WTC11 (cell line): ENCODE measurements around the gene TP53I3. TPM values are rescaled to one million over a fixed set of nuclear protein-coding genes. Genes with fewer than 3 reads are reported as not detected.
A peak's percentile ranks its signal among the peaks of the same experiment; 100 is the strongest.

ENCODE experiments used
- ATAC-seq: fragments of 200-7000 bp; cut with Tn5 transposase; 2 replicates; pipeline ENCODE4 v1.10.0; 2021; ENCODE audit warnings: mild to moderate bottlenecking, moderate library complexity
- Bru-seq: library from RNA; stranded (reverse); fragments of 400-500 nt; gene quantifications from one replicate; lab custom pipeline; 2021; lab: Mats Ljungman, UMichigan
- CTCF ChIA-PET: fragments of 300-600 bp; sonication (Branson Sonifier 250); formaldehyde crosslinking; loops from one replicate; lab custom pipeline; 2021; ENCODE audit warnings: antibody characterized with exemption; lab: Charles Lee
- POLR2A ChIA-PET: fragments of 350-600 bp; sonication (Branson Sonifier 250); formaldehyde crosslinking; loops from one replicate; lab custom pipeline; 2021; ENCODE audit warnings: antibody characterized with exemption; lab: Charles Lee
- DNase-seq: peaks from one replicate; pipeline ENCODE4 v3.0.0; 2021; ENCODE audit warnings: low spot score
- H3K27ac Mint-ChIP-seq: 2 replicates; pipeline ENCODE4 v1.8.0; 2021; ENCODE audit warnings: mixed read lengths
- H3K27me3 Mint-ChIP-seq: 2 replicates; pipeline ENCODE4 v1.8.0; 2021; ENCODE audit warnings: low read depth, mild to moderate bottlenecking, moderate library complexity, mixed read lengths
- H3K36me3 Mint-ChIP-seq: 2 replicates; pipeline ENCODE4 v1.8.0; 2021; ENCODE audit warnings: mixed read lengths
- H3K4me1 Mint-ChIP-seq: 2 replicates; pipeline ENCODE4 v1.8.0; 2022; ENCODE audit warnings: mixed read lengths
- H3K4me3 Mint-ChIP-seq: 2 replicates; pipeline ENCODE4 v1.8.0; 2021; ENCODE audit warnings: mild to moderate bottlenecking, moderate library complexity, mixed read lengths
- H3K9me3 Mint-ChIP-seq: 2 replicates; pipeline ENCODE4 v1.8.0; 2021; ENCODE audit warnings: mixed read lengths
- FOXP1 ChIP-seq: sonication (generic); formaldehyde crosslinking; IDR thresholded peaks from 2 replicates; pipeline ENCODE4 v1.8.0; 2022; ENCODE audit warnings: missing genetic modification reagents, mild to moderate bottlenecking, moderate library complexity, borderline replicate concordance
- GABPB1 ChIP-seq: sonication (generic); formaldehyde crosslinking; IDR thresholded peaks from 2 replicates; pipeline ENCODE4 v1.8.1; 2023; ENCODE audit warnings: mild to moderate bottlenecking, missing genetic modification reagents
- NFE2L1 ChIP-seq: sonication (generic); formaldehyde crosslinking; IDR thresholded peaks from 2 replicates; pipeline ENCODE4 v1.8.1; 2023; ENCODE audit warnings: missing genetic modification reagents
- OVOL2 ChIP-seq: fragments of 250-450 bp; sonication (Bioruptor Pico); IDR thresholded peaks from 2 replicates; pipeline ENCODE4 v1.9.0; 2021; ENCODE audit warnings: mild to moderate bottlenecking, borderline replicate concordance
- SOX15 ChIP-seq: fragments of 250-450 bp; sonication (Bioruptor Pico); IDR thresholded peaks from 2 replicates; pipeline ENCODE4 v1.9.0; 2021; ENCODE audit warnings: mild to moderate bottlenecking
- SP1 ChIP-seq: sonication (generic); formaldehyde crosslinking; conservative IDR thresholded peaks from 2 replicates; pipeline ENCODE4 v1.8.1; 2022; ENCODE audit warnings: missing genetic modification reagents
- TEAD1 ChIP-seq: sonication (generic); formaldehyde crosslinking; IDR thresholded peaks from 2 replicates; pipeline ENCODE4 v1.8.0; 2022; ENCODE audit warnings: mild to moderate bottlenecking, missing genetic modification reagents
- TEAD4 ChIP-seq: sonication (generic); formaldehyde crosslinking; IDR thresholded peaks from 2 replicates; pipeline ENCODE4 v1.8.0; 2022; ENCODE audit warnings: mild to moderate bottlenecking, missing genetic modification reagents
- ZNF232 ChIP-seq: sonication (generic); formaldehyde crosslinking; IDR thresholded peaks from 2 replicates; pipeline ENCODE4 v1.8.0; 2022; ENCODE audit warnings: mild to moderate bottlenecking, missing genetic modification reagents
- ZNF263 ChIP-seq: sonication (generic); formaldehyde crosslinking; IDR thresholded peaks from 2 replicates; pipeline ENCODE4 v1.8.1; 2022; ENCODE audit warnings: low read depth, mild to moderate bottlenecking, moderate library complexity, missing genetic modification reagents
- ZNF416 ChIP-seq: fragments of 250-450 bp; sonication (Bioruptor Pico); IDR thresholded peaks from 2 replicates; pipeline ENCODE4 v1.9.0; 2021; ENCODE audit warnings: mild to moderate bottlenecking, inconsistent platforms
- ZNF671 ChIP-seq: fragments of 250-450 bp; sonication (Bioruptor Pico); IDR thresholded peaks from 2 replicates; pipeline ENCODE4 v1.8.0; 2021; ENCODE audit warnings: mild to moderate bottlenecking
- long read RNA-seq, 3 experiments: library from RNA in 1 of 3; library from capped mRNA in 1 of 3; library from polyadenylated mRNA in 1 of 3; unstranded in 2 of 3; stranded (forward) in 1 of 3; transcript quantifications; one replicate each; pipeline ENCODE4 v2.0.0, GENCODE V29; 2021
- total RNA-seq: library from RNA; stranded (reverse); gene quantifications from 3 replicates; pipeline ENCODE4 v1.2.3, GENCODE V29; 2021
- TF ChIP-seq, protein P1 (sequence below): sonication (generic); formaldehyde crosslinking; IDR thresholded peaks from 2 replicates; pipeline ENCODE4 v1.8.0; 2023; ENCODE audit warnings: missing genetic modification reagents, mild to moderate bottlenecking, borderline replicate concordance
- TF ChIP-seq, protein P2 (sequence below): sonication (generic); formaldehyde crosslinking; conservative IDR thresholded peaks from 2 replicates; pipeline ENCODE4 v1.8.1; 2022; ENCODE audit warnings: mild to moderate bottlenecking, missing genetic modification reagents
- TF ChIP-seq, protein P3 (sequence below): sonication (generic); formaldehyde crosslinking; IDR thresholded peaks from 2 replicates; pipeline ENCODE4 v1.8.1; 2023; ENCODE audit warnings: mild to moderate bottlenecking, moderate library complexity, missing genetic modification reagents
- TF ChIP-seq, protein P4 (sequence below): fragments of 250-450 bp; sonication (Bioruptor Pico); IDR thresholded peaks from 2 replicates; pipeline ENCODE4 v1.9.0; 2021; ENCODE audit warnings: mild to moderate bottlenecking
- TF ChIP-seq, protein P5 (sequence below): sonication (generic); formaldehyde crosslinking; IDR thresholded peaks from 2 replicates; pipeline ENCODE4 v1.8.1; 2022; ENCODE audit warnings: mild to moderate bottlenecking, moderate library complexity, missing genetic modification reagents
- TF ChIP-seq, protein P6 (sequence below): fragments of 200-600 bp; IDR thresholded peaks from 2 replicates; pipeline ENCODE4 v1.8.0; 2022; ENCODE audit warnings: antibody characterized with exemption

TP53I3 gene, protein sequence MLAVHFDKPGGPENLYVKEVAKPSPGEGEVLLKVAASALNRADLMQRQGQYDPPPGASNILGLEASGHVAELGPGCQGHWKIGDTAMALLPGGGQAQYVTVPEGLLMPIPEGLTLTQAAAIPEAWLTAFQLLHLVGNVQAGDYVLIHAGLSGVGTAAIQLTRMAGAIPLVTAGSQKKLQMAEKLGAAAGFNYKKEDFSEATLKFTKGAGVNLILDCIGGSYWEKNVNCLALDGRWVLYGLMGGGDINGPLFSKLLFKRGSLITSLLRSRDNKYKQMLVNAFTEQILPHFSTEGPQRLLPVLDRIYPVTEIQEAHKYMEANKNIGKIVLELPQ
- total RNA-seq, result 29.7 to 33.1 TPM (median 32.9 TPM) in 3 replicates
- percentile 85 among the genes with signal in this experiment for Bru-seq, nascent RNA
- long read RNA-seq, experiment 1, transcript TP53I3-202 (6 exons, 1,635 nt), result major isoform, 24 of 51 reads
- long read RNA-seq, experiment 1, transcript TP53I3-201 (5 exons, 1,998 nt), result minor isoform, 12 of 51 reads
- long read RNA-seq, experiment 1, partial matches to known transcripts, result 4 of 51 reads
- long read RNA-seq, experiment 1, other reads (novel, unspliced or antisense), result 10 of 51 reads
- long read RNA-seq, experiment 2, transcript TP53I3-201 (5 exons, 1,998 nt), result major isoform, 14 of 41 reads
- long read RNA-seq, experiment 2, transcript TP53I3-204 (3 exons, 677 nt), result minor isoform, 5 of 41 reads
- long read RNA-seq, experiment 2, transcript TP53I3-202 (6 exons, 1,635 nt), result minor isoform, 8 of 41 reads
- long read RNA-seq, experiment 2, partial matches to known transcripts, result 8 of 41 reads
- long read RNA-seq, experiment 2, other reads (novel, unspliced or antisense), result 5 of 41 reads
- long read RNA-seq, experiment 3, transcript TP53I3-201 (5 exons, 1,998 nt), result minor isoform, 25 of 138 reads
- long read RNA-seq, experiment 3, transcript TP53I3-202 (6 exons, 1,635 nt), result major isoform, 78 of 138 reads
- long read RNA-seq, experiment 3, partial matches to known transcripts, result 6 of 138 reads
- long read RNA-seq, experiment 3, other reads (novel, unspliced or antisense), result 24 of 138 reads

DNA sequence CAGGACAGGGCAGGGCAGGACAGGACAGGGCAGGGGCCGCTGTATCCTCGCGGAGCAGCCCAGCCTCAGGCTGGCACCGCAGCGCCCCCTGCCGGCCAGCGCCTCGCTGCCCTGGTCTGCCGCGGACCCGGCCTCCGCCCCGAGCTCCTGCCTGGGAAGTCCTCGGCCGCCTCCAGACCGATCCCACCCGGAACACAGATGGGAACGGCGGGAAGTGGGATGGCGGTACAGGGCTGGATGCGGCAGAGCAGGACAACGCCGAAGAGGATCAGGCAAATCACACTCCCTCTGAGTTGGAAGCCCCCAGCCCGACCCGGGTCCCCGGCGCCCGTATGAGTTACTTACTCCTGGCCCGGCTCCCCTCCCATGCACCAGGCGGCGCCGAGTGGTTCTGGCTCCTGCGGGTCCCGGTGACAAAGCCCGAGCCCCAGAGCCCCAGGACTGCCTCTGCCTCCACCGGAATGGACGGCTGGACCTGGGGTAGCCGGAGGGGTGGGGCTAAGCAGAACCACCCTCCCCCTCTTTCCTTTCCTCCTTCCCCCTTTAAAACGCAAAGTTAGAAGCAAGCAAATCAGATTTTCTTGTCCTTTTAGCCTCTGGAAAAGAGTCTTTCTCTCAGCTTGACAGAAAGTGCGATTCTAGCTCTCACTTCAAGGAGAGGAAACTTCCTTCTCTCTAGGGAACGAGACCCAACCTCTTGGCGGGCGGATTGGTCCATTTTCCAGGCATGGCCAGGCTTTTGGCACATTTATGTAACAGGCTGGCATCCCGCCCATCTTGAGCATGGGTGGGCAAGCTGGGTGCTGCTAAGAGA is at the start of gene TP53I3:
TSS of gene TP53I3 (minus strand) at position 449 of the 814 bp plus-strand sequence. CDS start 508 bp downstream, outside the sequence.
- ChIA-PET POLR2A (interaction anchor here (1.0 to 3.0 kb wide), 12 partner anchors 8 to 325 kb away, joined by 3 to 30 read pairs (median 5); partner anchors contain the start of genes ATAD2B, FAM228B, SF3B6 and WDCP), CTCF (interaction anchor here (0.5 to 3.4 kb wide), 48 partner anchors 8 to 901 kb away, joined by 3 to 64 read pairs (median 5); partner anchors contain the start of genes ATAD2B, FAM228B, FKBP1B and PFN4)
- peak; percentile 94 for DNase-seq
- Mint-ChIP-seq H3K4me3 (peak within 1 kb of the TSS; percentile 89), H3K4me1 (peaks cover 20% of the 10 kb centered on the region), H3K9me3 (no peaks in the 10 kb centered on the region), H3K27me3 (no peaks in the 10 kb centered on the region), H3K27ac (peak within 1 kb of the TSS; percentile 98), H3K36me3 (peaks cover 30% of the 10 kb centered on the region)
- peak; percentile 85 for ATAC-seq
- TF ChIP-seq, protein P1, sequence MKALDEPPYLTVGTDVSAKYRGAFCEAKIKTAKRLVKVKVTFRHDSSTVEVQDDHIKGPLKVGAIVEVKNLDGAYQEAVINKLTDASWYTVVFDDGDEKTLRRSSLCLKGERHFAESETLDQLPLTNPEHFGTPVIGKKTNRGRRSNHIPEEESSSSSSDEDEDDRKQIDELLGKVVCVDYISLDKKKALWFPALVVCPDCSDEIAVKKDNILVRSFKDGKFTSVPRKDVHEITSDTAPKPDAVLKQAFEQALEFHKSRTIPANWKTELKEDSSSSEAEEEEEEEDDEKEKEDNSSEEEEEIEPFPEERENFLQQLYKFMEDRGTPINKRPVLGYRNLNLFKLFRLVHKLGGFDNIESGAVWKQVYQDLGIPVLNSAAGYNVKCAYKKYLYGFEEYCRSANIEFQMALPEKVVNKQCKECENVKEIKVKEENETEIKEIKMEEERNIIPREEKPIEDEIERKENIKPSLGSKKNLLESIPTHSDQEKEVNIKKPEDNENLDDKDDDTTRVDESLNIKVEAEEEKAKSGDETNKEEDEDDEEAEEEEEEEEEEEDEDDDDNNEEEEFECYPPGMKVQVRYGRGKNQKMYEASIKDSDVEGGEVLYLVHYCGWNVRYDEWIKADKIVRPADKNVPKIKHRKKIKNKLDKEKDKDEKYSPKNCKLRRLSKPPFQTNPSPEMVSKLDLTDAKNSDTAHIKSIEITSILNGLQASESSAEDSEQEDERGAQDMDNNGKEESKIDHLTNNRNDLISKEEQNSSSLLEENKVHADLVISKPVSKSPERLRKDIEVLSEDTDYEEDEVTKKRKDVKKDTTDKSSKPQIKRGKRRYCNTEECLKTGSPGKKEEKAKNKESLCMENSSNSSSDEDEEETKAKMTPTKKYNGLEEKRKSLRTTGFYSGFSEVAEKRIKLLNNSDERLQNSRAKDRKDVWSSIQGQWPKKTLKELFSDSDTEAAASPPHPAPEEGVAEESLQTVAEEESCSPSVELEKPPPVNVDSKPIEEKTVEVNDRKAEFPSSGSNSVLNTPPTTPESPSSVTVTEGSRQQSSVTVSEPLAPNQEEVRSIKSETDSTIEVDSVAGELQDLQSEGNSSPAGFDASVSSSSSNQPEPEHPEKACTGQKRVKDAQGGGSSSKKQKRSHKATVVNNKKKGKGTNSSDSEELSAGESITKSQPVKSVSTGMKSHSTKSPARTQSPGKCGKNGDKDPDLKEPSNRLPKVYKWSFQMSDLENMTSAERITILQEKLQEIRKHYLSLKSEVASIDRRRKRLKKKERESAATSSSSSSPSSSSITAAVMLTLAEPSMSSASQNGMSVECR (CRISPR knock-in tag), result peak; percentile 9
- TF ChIP-seq, protein P2, sequence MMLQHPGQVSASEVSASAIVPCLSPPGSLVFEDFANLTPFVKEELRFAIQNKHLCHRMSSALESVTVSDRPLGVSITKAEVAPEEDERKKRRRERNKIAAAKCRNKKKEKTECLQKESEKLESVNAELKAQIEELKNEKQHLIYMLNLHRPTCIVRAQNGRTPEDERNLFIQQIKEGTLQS (CRISPR knock-in tag), result no peak
- TF ChIP-seq ZNF263 (CRISPR knock-in tag) (no peak), SP1 (CRISPR knock-in tag) (peak; percentile 50), FOXP1 (CRISPR knock-in tag) (0 out of 2 replicates have a peak, but pooled peaks have one; percentile 39), GABPB1 (CRISPR knock-in tag) (0 out of 2 replicates have a peak, but pooled peaks have one; percentile 32), TEAD1 (no peak; the same call in 1 of the 2 replicates), TEAD4 (no peak), ZNF416 (peak; percentile 68; the same call in 1 of the 2 replicates), ZNF232 (CRISPR knock-in tag) (0 out of 2 replicates have a peak, but pooled peaks have one; percentile 79), ZNF671 (CRISPR knock-in tag) (no peak), OVOL2 (CRISPR knock-in tag) (peak; percentile 24; the same call in 1 of the 2 replicates), NFE2L1 (CRISPR knock-in tag) (no peak), SOX15 (CRISPR knock-in tag) (no peak)
- TF ChIP-seq, protein P3, sequence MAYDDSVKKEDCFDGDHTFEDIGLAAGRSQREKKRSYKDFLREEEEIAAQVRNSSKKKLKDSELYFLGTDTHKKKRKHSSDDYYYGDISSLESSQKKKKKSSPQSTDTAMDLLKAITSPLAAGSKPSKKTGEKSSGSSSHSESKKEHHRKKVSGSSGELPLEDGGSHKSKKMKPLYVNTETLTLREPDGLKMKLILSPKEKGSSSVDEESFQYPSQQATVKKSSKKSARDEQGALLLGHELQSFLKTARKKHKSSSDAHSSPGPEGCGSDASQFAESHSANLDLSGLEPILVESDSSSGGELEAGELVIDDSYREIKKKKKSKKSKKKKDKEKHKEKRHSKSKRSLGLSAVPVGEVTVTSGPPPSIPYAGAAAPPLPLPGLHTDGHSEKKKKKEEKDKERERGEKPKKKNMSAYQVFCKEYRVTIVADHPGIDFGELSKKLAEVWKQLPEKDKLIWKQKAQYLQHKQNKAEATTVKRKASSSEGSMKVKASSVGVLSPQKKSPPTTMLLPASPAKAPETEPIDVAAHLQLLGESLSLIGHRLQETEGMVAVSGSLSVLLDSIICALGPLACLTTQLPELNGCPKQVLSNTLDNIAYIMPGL, result peak; percentile 100
- TF ChIP-seq, protein P4, sequence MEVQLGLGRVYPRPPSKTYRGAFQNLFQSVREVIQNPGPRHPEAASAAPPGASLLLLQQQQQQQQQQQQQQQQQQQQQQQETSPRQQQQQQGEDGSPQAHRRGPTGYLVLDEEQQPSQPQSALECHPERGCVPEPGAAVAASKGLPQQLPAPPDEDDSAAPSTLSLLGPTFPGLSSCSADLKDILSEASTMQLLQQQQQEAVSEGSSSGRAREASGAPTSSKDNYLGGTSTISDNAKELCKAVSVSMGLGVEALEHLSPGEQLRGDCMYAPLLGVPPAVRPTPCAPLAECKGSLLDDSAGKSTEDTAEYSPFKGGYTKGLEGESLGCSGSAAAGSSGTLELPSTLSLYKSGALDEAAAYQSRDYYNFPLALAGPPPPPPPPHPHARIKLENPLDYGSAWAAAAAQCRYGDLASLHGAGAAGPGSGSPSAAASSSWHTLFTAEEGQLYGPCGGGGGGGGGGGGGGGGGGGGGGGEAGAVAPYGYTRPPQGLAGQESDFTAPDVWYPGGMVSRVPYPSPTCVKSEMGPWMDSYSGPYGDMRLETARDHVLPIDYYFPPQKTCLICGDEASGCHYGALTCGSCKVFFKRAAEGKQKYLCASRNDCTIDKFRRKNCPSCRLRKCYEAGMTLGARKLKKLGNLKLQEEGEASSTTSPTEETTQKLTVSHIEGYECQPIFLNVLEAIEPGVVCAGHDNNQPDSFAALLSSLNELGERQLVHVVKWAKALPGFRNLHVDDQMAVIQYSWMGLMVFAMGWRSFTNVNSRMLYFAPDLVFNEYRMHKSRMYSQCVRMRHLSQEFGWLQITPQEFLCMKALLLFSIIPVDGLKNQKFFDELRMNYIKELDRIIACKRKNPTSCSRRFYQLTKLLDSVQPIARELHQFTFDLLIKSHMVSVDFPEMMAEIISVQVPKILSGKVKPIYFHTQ (CRISPR knock-in tag), result 0 out of 2 replicates have a peak, but pooled peaks have one; percentile 33
- TF ChIP-seq, protein P5, sequence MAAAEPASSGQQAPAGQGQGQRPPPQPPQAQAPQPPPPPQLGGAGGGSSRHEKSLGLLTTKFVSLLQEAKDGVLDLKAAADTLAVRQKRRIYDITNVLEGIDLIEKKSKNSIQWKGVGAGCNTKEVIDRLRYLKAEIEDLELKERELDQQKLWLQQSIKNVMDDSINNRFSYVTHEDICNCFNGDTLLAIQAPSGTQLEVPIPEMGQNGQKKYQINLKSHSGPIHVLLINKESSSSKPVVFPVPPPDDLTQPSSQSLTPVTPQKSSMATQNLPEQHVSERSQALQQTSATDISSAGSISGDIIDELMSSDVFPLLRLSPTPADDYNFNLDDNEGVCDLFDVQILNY (CRISPR knock-in tag), result no peak
- TF ChIP-seq, protein P6, sequence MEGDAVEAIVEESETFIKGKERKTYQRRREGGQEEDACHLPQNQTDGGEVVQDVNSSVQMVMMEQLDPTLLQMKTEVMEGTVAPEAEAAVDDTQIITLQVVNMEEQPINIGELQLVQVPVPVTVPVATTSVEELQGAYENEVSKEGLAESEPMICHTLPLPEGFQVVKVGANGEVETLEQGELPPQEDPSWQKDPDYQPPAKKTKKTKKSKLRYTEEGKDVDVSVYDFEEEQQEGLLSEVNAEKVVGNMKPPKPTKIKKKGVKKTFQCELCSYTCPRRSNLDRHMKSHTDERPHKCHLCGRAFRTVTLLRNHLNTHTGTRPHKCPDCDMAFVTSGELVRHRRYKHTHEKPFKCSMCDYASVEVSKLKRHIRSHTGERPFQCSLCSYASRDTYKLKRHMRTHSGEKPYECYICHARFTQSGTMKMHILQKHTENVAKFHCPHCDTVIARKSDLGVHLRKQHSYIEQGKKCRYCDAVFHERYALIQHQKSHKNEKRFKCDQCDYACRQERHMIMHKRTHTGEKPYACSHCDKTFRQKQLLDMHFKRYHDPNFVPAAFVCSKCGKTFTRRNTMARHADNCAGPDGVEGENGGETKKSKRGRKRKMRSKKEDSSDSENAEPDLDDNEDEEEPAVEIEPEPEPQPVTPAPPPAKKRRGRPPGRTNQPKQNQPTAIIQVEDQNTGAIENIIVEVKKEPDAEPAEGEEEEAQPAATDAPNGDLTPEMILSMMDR, result peak; percentile 96
